HG03520 (cell line): ENCODE results near the gene CCDC185.
"Not testable (repeated sequence)": the region's sequence is repeated elsewhere in the genome, so short reads cannot be mapped to it uniquely, and the experiment has no call there.

Experiments used
- ATAC-seq: cut with Tn5 transposase; IDR thresholded peaks from one replicate; pipeline ENCODE4 v1.9.1; 2021; ENCODE audit warnings: mild to moderate bottlenecking, moderate library complexity; ENCODE audit not compliant: unreplicated experiment

The CCDC185 gene

DNA sequence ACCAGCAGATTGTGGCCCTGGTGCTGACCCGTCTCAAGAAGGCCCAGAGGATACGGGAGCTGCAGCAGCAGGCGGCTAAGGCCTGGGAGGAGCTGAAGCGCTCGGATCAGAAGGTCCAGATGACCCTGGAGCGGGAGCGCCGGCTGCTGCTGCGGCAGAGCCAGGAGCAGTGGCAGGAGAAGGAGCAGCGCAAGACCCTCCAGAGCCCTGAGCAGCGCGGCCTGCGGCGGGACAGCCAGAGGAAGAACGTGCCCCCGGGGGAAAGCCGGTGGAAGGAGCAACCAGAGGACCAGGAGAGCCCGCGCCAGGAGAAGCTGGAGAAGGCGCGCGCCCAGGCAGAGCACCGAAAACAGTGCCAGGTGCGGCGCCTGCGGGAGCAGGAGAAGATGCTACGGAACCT, 1.0 kb downstream of the CCDC185 start:
- no peak for ATAC-seq

DNA sequence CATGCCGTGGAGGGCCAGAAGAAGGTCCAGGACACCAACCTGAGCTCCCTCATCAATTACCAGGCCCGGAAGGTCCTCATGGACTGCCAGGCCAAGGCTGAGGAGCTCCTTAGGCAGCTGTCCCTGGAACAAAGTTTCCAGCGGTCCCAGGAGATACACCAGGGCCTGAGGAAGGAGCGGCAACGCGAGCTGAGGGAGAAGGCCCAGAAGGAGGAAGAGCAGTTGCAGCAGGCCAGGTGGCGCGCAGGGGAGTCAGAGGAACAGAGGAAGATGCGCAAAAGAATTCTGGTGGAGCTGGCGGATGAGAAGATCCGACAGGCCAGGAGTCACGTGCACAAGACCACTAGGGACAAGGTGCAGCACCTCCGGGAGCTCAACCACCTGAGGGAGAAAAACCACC, 1.5 kb downstream of the CCDC185 start:
- ATAC-seq = no peak

DNA sequence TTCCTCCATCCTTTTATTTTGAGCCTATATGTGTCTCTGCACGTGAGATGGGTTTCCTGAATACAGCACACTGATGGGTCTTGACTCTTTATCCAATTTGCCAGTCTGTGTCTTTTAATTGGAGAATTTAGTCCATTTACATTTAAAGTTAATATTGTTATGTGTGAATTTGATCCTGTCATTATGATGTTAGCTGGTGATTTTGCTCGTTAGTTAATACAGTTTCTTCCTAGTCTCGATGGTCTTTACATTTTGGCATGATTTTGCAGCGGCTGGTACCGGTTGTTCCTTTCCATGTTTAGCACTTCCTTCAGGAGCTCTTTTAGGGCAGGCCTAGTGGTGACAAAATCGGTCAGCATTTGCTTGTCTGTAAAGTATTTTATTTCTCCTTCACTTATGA, 6.2 kb downstream of the CCDC185 start:
- not testable (repeated sequence) for ATAC-seq

DNA sequence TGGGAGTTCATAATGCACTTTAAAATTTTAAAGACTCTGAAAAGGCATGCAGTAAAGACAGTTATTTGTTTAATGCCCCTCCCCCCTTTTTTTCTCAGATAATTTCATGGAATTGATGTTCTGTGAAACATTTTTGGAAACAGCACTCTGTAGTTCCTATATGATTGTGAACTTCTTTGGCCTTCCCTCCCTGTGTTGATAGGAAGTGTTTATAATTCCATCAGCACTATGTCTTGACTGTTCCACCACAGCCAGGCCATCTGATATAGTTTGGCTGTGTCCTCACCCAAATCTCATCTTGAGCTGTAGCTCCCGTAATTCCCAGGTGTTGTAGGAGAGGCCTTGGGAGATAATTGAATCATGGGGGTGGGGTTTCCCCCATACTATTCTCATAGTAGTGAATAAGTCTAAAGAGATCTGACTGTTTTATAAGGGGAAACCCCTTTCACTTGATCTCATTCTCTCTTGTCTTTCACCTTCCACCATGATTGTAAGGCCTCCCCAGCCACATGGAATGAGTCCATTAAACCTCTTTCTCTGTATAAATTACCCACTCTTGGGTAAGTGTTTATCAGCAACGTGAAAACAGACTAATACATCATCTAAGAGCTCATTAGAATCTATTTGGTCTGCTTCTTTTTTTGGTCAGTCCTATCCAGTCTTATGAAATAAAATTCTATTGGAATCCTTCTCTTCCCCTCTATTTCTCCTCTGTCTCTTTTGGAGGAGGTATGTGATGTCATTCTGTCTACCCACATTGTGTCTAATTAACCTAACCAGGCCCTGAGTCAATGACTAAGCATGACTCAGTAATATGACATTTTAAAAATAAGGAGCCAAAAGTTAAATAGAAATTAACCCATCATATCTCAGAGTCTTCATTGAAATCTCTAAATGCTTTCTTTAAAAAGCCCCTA, 8.9 kb downstream of the CCDC185 start:
- ATAC-seq = no peak

DNA sequence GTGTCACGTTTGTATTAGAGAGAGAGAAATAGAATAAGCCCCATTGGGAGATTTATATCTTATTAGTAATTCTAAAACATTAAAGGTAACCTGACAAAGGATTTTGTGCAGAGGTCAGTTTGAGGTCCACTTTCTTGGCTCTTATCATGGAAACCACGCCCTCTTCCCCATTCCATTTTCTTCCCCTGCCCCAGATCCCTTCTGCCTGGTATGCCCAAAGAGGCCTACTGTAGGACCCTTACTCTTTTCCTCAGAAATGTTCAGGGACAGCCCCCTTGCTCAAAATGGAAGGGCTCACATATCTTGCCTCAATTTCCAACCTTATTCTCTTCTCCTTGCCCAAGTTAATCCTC, 9.6 kb downstream of the CCDC185 start:
- no peak for ATAC-seq

DNA sequence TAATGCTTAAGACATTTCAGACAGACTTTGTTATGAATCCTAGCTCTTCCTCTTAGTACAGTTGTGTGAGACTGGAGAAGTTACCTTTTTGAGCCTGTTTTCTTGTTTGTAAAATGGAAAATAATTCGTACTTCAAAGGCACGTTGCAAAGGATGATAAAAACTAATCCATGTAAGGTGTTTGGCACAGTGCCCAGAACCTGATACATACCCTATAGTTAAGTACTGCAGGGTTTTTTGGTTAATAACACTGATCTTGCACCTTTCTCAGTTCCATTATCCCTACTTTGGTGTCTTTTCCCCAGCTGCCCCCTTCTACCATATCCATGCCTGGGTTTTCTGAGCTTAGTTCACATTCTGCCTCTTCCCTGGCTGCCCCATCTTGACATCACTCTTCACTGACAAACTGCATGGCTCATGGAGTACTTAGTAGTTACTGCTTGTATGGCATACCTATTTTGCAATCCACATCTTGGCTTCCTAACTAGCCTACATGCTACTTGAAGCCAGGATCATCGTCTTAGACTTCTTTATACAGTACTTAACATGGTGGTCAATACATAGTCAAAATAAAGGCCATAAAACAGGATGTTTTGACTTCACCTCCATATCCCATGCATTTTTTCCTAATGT, 10.1 kb downstream of the CCDC185 start:
- no peak for ATAC-seq

DNA sequence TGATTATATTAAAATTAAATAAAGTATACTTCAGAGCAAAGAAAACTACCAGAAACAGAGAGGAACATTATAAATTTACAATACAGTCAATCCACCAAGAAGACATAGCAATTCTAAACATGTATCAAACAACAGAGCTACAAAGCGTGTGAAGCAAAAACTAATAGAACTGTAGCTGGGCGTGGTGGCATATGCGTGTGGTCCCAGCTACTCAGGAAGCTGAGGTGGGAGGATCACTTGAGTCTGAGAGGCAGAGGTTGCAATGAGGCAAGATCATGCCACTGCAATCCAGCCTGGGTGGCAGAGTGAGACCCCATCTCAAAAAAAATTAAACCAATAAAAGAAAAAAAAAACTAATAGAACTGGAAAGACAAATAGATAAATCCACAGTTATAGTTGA, 12.3 kb downstream of the CCDC185 start:
- ATAC-seq = no peak

DNA sequence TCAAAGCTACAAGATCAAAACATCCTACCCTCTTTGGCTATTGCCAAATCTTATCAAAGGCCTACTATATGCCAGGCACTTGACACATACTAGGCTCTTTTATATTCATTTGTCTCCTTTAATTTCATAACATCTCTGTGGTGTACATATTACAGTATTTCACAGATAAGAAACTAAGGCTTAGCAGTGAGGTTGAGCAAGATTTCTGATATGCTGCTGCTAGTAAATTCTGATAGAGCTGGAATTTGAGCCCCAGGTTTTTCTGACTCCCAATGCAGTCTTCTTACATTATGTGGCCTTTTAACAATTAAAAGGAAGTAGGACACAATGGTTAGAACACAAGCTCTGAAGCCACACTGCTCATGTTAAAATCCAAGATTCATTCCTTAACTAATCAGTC, 16.8 kb downstream of the CCDC185 start:
- ATAC-seq = no peak

DNA sequence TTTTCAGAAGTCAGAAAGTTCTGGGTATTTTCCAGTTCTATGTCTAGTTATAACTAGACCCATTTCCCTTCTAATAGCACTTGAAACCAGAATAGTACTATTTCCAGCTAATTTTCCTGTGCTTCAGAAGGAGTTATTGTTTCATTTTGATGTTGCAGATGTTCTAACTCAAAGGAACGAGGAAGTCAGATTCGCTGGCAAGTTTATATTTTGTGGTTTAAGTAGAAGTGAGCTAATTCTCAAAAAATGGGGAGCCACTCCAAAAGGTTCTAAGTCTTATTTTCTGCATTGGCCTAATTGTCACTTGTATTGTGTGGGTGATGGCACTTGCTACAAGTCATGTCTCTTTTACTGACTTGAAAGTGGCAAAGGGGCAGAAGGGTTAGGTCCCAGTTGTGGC, 18.1 kb downstream of the CCDC185 start:
- no peak for ATAC-seq

DNA sequence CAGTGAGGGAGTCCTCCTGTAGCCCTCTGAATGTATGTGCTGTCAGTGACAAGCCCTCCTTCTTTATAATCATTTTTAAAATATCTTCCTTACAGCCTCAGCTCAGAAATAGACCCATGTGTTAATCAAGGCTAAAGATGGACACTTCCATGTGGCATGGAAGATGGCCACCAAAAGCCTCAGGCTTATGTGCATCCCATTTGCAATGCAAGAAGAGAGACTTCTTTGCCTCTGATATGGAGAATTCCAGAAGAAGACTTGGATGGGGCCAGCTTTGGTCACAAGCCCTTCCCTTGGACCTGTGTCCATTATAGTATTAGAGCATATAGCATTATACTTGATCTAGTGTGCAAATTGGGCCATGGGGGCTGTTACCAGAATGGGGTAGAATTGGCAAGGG, 18.5 kb downstream of the CCDC185 start:
- no peak for ATAC-seq

DNA sequence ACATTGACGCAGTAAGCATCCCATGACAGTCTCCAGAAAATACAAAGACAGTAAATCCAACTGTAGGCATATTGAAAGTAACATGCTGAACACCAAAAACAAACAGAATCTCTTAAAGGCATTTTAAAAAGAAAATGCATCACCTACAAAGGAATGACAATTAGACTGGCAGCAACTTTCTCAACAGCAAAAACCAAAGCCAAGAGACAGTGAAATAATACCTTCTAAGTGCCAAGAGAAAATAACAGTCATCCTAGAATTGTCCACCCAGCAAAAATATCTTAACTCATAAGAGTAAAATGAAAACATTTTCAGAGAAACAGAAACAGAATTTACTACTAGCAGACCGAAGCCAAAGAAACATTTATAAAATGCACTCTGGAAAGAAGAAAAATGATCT, 20.0 kb downstream of the CCDC185 start:
- no peak for ATAC-seq

DNA sequence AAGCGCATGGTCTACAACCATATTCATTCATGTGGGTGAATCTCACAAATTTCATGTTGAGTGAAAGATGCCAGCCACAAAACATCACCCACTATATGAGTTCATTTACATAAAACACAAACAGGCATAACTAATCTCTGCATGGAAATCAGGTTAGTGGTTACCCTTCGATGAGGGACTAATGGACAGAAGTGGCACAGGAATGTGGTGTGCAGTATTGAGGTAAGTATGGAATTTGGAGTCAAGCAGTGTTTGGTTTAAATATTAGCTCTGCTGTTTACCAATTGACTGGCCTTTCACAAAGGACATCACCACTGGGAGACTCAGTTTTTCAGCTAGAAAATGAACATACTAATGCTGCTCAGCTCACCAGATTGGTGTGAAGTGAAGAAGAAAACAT, 24.2 kb downstream of the CCDC185 start:
- ATAC-seq = no peak

DNA sequence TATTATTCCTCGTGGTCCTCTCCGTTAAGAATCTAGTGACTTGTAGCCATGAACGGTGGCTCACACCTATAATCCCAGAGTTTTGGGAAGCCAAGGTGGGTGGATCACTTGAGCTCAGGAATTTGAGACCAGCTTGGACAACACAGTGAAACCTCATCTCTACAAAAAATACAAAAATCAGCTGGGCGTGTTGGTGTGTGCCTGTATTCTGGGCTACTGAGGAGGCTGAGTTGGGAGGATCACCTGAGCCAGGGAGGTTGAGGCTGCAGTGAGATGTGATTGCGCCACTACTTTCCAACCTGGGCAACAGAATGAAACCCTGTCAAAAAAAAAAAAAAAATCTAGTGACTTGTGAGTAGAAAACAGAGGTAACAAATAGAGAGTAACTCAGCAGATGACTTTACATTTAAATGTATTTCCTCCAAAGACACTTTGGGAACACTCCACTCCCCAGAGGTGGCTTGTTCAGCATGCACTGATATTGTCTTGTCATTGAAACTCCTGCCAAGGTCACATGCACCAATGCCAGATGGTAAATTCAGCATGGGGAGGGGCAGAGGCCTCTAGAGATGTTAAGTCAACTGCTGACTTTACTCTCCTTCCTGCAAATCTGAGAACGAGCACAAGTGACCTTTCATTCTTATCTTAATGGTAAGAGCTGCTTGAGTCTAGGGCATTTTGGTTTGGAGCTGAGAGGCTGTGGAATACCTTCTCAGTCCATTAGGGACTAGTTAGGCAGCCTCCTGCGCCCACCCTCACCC, 24.9 kb downstream of the CCDC185 start:
- ATAC-seq = no peak

DNA sequence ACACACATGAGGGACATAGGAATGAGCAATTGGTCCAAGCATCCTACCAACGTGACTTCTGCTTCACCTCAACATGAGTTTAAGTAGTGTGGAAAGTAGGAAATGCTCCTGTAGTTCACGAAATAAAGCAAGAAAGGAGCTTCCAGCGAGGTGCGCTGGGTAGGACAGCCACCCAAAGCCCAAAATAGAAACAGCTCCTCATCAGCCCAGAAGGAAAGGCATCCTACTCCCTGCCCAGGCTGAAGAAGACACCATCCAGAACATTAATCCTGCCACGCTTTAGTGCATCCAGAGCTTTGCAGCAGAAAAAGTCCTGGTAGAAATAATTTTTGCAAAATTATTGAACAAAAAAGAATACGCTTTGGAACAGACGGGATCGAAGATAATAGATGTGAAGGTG, 25.9 kb downstream of the CCDC185 start:
- no peak for ATAC-seq

DNA sequence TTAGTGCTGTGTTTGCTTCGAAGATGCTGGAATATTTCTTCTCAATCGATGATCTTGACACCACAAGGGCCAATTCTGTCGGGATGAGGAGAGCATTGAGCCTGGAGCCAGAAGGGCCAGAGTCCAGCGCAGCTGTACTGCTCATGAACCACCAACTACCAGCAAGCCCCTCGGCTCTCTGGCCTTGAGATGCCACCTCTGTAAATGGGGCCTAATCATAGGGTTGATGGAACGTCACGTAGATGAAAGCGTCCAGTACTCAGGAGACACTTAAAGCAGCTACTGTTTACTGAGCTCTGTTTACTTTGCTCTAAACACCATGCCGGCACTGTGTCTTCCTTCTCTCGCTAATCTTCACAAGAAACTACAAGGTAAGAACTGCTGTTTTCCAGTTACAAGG, 26.3 kb downstream of the CCDC185 start:
- no peak for ATAC-seq

DNA sequence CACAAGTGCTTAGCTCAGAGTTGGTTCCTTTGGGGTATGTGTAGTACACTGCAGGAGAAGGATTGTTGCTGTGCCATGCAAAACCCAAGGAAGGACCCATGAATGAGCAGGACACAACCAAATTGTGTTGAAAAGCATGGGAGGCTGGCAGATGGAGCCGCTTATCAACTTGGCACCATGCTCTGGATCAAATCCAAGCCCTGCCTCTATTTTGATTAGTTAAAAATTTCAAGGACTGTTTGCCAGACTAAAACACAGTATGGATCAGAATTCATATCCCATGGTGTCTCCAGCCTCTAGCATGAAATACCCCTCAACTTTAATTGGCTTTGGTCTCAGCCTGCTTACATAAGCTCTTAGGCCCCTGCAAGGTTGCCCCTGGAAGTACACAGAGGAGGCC, 27.8 kb downstream of the CCDC185 start:
- ATAC-seq = no peak

DNA sequence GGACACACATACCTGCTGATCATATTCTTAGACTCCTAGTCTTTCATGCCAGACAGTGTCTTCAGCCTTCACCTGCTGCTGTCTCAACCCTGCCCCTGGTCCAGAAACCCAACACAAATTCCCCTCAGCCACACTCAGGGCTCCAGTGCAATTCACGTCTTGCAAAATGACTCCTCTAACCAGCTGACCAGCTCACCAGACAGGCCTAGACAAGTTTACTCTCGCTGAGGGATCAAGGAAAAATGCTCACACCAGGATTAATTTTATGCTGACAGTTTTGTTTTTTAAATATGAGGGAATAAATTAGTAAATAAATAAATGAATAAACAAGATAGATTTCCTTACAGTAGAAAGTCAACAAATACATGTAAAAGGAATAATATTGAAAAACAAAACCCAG, 28.5 kb downstream of the CCDC185 start:
- ATAC-seq = no peak

DNA sequence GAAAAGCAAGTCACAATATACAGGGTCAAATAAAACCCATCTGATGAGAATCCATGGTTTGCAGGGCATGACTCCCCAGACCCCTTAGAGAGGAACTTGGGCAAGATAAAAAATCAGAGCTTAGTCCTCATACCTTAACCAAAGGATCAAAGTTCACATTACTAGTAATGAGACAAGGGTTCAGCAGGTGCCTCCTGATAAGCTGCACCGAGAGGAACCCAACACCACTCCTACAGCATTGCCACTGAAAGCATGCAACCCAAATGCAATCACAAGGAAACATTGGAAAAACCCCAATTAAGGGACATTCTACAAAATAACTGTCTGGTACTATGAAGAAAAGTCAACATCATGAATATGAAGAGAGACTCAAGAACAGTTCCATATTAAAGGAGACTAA, 29.7 kb downstream of the CCDC185 start:
- ATAC-seq = no peak

DNA sequence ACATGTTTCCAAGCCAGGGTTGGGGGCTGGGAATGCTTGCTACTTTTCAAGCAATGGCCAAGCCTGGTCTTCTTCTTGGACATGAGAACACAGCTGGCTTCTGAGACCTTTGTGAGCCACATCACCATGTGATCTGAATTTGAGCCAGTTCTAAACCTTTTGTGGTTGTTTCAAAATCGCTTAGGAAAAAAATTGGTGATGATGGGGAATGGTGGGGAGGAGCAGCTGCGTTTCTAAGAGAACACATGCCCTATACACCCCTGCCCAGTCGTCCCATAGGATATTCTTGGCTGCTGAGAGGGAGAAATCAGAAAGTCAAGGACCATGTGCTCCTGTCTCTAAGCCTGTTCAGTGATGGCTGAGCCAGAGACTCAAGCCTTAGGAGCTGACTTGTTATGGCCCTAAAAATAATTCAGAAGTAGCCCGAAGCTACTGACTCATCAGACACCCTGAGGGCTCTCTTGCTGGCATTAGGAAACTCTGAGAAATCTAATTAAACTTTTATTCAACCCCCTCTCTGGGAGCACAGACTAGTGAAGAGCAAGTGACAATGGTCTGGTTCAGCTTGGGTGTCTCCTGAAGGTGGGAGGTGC, 30.5 kb downstream of the CCDC185 start:
- ATAC-seq = no peak

DNA sequence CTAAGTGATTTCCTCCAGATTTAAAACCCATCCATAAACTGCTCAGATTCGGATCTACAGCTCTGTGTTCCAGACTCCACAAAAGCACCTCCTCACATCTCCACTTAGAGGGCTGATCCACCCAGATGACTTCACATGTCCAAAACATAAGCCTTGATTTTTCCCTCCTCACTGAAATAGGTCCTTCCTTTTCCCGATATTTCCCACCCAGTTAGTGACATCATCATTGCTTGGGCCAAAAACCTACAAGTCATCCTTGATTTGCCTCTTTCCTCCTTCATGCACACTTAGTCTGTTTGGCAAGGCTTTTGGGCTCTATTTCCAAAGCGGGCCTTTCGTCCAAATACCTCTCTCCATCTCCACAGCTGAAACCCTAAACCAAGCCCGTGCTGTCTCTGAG, 32.3 kb downstream of the CCDC185 start:
- no peak for ATAC-seq

DNA sequence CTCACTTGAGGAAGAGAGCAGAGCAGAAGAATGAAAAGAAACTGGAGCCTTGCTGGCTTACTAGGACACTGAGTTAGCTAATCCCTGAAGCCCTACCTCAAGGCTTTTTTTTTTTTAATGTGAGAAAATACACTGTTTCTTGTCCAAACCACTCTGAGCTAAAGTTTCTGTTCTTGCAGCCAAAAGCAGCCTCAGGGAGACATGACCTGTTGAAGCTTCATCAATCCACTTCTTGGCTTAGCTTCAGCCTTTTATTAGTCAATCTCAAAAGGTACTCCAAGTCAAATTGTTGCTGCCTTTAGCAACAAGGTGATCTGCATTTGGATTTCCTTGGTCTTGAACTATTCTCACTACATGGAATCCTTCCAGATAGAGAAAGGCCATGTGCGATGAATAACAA, 33.7 kb downstream of the CCDC185 start:
- ATAC-seq = no peak

DNA sequence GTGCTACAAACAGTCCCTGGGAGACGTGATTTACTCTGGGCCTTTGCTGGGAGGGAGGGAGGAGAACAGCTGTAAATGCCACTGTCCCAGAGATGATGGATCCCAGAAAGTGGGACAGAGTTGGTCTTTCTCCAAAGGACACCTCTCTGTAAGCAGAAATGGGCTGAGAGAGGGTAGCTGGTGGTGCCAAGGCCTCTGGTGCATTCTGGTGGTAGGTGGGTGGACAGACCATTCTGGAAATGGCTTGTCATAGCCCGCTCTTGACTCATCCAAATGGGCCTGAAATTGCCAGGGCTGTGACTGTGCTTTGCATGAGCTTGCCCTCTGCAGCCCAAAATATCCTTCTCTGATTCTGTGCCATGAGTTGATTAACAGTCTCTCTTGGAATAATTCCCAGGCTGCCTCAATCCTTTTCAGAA, 36.1 kb downstream of the CCDC185 start:
- ATAC-seq = no peak
